ENCODE data around the gene PTPRT. TPM values are rescaled to one million over a fixed set of nuclear protein-coding genes. Genes with fewer than 3 reads are reported as not detected.

PTPRT gene
- total RNA-seq, 1 donor from 2014 or later: not detected

GRCh38 chr20:42138729-42139128 lies 1051.0 kb downstream of the PTPRT start:
- Mint-ChIP-seq H3K27me3 (ENCODE audit: insufficient read depth) (peaks cover 3% of the 10 kb centered on the region), H3K4me1 (ENCODE audit: low read depth) (no peaks in the 10 kb centered on the region), H3K9me3 (no peaks in the 10 kb centered on the region), H3K36me3 (ENCODE audit: low read depth) (no peaks in the 10 kb centered on the region), H3K27ac (no peak overlapping the region), H3K4me3 (no peak overlapping the region)
- no peak for DNase-seq (ENCODE audit: low spot score)
- intact Hi-C loops (cut with micrococcal nuclease): no loop called here

GRCh38 chr20:42134265-42135098 lies 1055.2 kb downstream of the PTPRT start:
- Mint-ChIP-seq H3K4me3 (no peak overlapping the region), H3K36me3 (ENCODE audit: low read depth) (no peaks in the 10 kb centered on the region), H3K9me3 (no peaks in the 10 kb centered on the region), H3K27ac (no peak overlapping the region), H3K27me3 (ENCODE audit: insufficient read depth) (peaks cover 6% of the 10 kb centered on the region), H3K4me1 (ENCODE audit: low read depth) (no peaks in the 10 kb centered on the region)
- intact Hi-C loops (cut with micrococcal nuclease): no loop called here
- DNase-seq (ENCODE audit: low spot score): no peak

GRCh38 chr20:42130810-42131596 lies 1058.7 kb downstream of the PTPRT start:
- intact Hi-C loops (cut with micrococcal nuclease): no loop called here
- Mint-ChIP-seq H3K36me3 (ENCODE audit: low read depth) (no peaks in the 10 kb centered on the region), H3K4me3 (no peak overlapping the region), H3K27ac (no peak overlapping the region), H3K4me1 (ENCODE audit: low read depth) (no peaks in the 10 kb centered on the region), H3K27me3 (ENCODE audit: insufficient read depth) (peaks cover 6% of the 10 kb centered on the region), H3K9me3 (no peaks in the 10 kb centered on the region)
- no peak for DNase-seq (ENCODE audit: low spot score)

- H3K27ac Mint-ChIP-seq: no peak overlapping the region
- no peak overlapping the region for H3K4me3 Mint-ChIP-seq
- no peaks in the 10 kb centered on the region for H3K36me3 Mint-ChIP-seq (ENCODE audit: low read depth)
These were observed 1064.3 kb downstream of the PTPRT start for GRCh38 chr20:42125426-42125825.

GRCh38 chr20:42123981-42124473 lies 1065.7 kb downstream of the PTPRT start:
- Mint-ChIP-seq H3K9me3 (no peaks in the 10 kb centered on the region), H3K36me3 (ENCODE audit: low read depth) (no peaks in the 10 kb centered on the region), H3K27ac (no peak overlapping the region), H3K4me3 (no peak overlapping the region), H3K4me1 (ENCODE audit: low read depth) (no peaks in the 10 kb centered on the region), H3K27me3 (ENCODE audit: insufficient read depth) (no peaks in the 10 kb centered on the region)
- intact Hi-C loops (cut with micrococcal nuclease): no loop called here
- DNase-seq (ENCODE audit: low spot score): no peak

More at GRCh38 chr20:42125426-42125825, 1064.3 kb downstream of the PTPRT start:
- no peaks in the 10 kb centered on the region for H3K4me1 Mint-ChIP-seq (ENCODE audit: low read depth)
- no peaks in the 10 kb centered on the region for H3K27me3 Mint-ChIP-seq (ENCODE audit: insufficient read depth)
- intact Hi-C loops (cut with micrococcal nuclease): no loop called here
- H3K9me3 Mint-ChIP-seq: no peaks in the 10 kb centered on the region
- DNase-seq (ENCODE audit: low spot score): no peak

- no peaks in the 10 kb centered on the region for H3K27me3 Mint-ChIP-seq (ENCODE audit: insufficient read depth)
- intact Hi-C loops (cut with micrococcal nuclease): no loop called here
- no peaks in the 10 kb centered on the region for H3K9me3 Mint-ChIP-seq
- no peaks in the 10 kb centered on the region for H3K4me1 Mint-ChIP-seq (ENCODE audit: low read depth)
- H3K27ac Mint-ChIP-seq: no peak overlapping the region
- no peaks in the 10 kb centered on the region for H3K36me3 Mint-ChIP-seq (ENCODE audit: low read depth)
- no peak overlapping the region for H3K4me3 Mint-ChIP-seq
- DNase-seq (ENCODE audit: low spot score): no peak
These were observed 1071.1 kb downstream of the PTPRT start for GRCh38 chr20:42118409-42119125.

- Mint-ChIP-seq H3K4me1 (ENCODE audit: low read depth) (no peaks in the 10 kb centered on the region), H3K4me3 (no peak overlapping the region), H3K36me3 (ENCODE audit: low read depth) (no peaks in the 10 kb centered on the region), H3K9me3 (no peaks in the 10 kb centered on the region), H3K27ac (no peak overlapping the region), H3K27me3 (ENCODE audit: insufficient read depth) (no peaks in the 10 kb centered on the region)
- DNase-seq (ENCODE audit: low spot score): no peak
- intact Hi-C loops (cut with micrococcal nuclease): no loop called here
These were observed 1071.7 kb downstream of the PTPRT start for GRCh38 chr20:42118001-42118400.

- H3K36me3 Mint-ChIP-seq (ENCODE audit: low read depth): no peaks in the 10 kb centered on the region
- no peaks in the 10 kb centered on the region for H3K9me3 Mint-ChIP-seq
- H3K27ac Mint-ChIP-seq: no peak overlapping the region
- no peaks in the 10 kb centered on the region for H3K4me1 Mint-ChIP-seq (ENCODE audit: low read depth)
- no peak overlapping the region for H3K4me3 Mint-ChIP-seq
- no peaks in the 10 kb centered on the region for H3K27me3 Mint-ChIP-seq (ENCODE audit: insufficient read depth)
- intact Hi-C loops (cut with micrococcal nuclease): no loop called here
- no peak for DNase-seq (ENCODE audit: low spot score)
These were observed 1076.5 kb downstream of the PTPRT start for GRCh38 chr20:42113236-42113635.

GRCh38 chr20:42112161-42112560 lies 1077.5 kb downstream of the PTPRT start:
- H3K9me3 Mint-ChIP-seq: no peaks in the 10 kb centered on the region
- H3K27me3 Mint-ChIP-seq (ENCODE audit: insufficient read depth): no peaks in the 10 kb centered on the region
- intact Hi-C loops (cut with micrococcal nuclease): no loop called here
- no peak overlapping the region for H3K27ac Mint-ChIP-seq
- DNase-seq (ENCODE audit: low spot score): no peak
- no peak overlapping the region for H3K4me3 Mint-ChIP-seq
- H3K36me3 Mint-ChIP-seq (ENCODE audit: low read depth): no peaks in the 10 kb centered on the region
- no peaks in the 10 kb centered on the region for H3K4me1 Mint-ChIP-seq (ENCODE audit: low read depth)

- H3K4me3 Mint-ChIP-seq: no peak overlapping the region
- no peak overlapping the region for H3K27ac Mint-ChIP-seq
- no peak for DNase-seq (ENCODE audit: low spot score)
- intact Hi-C loops (cut with micrococcal nuclease): no loop called here
- H3K27me3 Mint-ChIP-seq (ENCODE audit: insufficient read depth): no peaks in the 10 kb centered on the region
- H3K9me3 Mint-ChIP-seq: no peaks in the 10 kb centered on the region
- no peaks in the 10 kb centered on the region for H3K4me1 Mint-ChIP-seq (ENCODE audit: low read depth)
- H3K36me3 Mint-ChIP-seq (ENCODE audit: low read depth): no peaks in the 10 kb centered on the region
These were observed 1078.4 kb downstream of the PTPRT start for GRCh38 chr20:42111349-42111748.

GRCh38 chr20:42110301-42110700 lies 1079.4 kb downstream of the PTPRT start:
- Mint-ChIP-seq H3K27me3 (ENCODE audit: insufficient read depth) (no peaks in the 10 kb centered on the region), H3K36me3 (ENCODE audit: low read depth) (no peaks in the 10 kb centered on the region), H3K4me3 (no peak overlapping the region), H3K4me1 (ENCODE audit: low read depth) (no peaks in the 10 kb centered on the region), H3K27ac (no peak overlapping the region), H3K9me3 (no peaks in the 10 kb centered on the region)
- DNase-seq (ENCODE audit: low spot score): no peak
- intact Hi-C loops (cut with micrococcal nuclease): no loop called here

GRCh38 chr20:42102000-42102399 lies 1087.7 kb downstream of the PTPRT start:
- H3K4me1 Mint-ChIP-seq (ENCODE audit: low read depth): no peaks in the 10 kb centered on the region
- intact Hi-C loops (cut with micrococcal nuclease): no loop called here
- no peak for DNase-seq (ENCODE audit: low spot score)
- no peaks in the 10 kb centered on the region for H3K27me3 Mint-ChIP-seq (ENCODE audit: insufficient read depth)
- no peaks in the 10 kb centered on the region for H3K36me3 Mint-ChIP-seq (ENCODE audit: low read depth)
- no peak overlapping the region for H3K27ac Mint-ChIP-seq
- no peaks in the 10 kb centered on the region for H3K9me3 Mint-ChIP-seq
- no peak overlapping the region for H3K4me3 Mint-ChIP-seq

All from activated T-helper 1 cell treated with anti-CD3 and anti-CD28 coated beads, Interleukin-12 subunit alpha, Interleukin-12 subunit beta, Interleukin-2, Interleukin-4 antibody, amounts not matched to agents 30 ng/mL and 10 ng/mL and 1 ng/mL, durations not matched to agents 14 hours and 24 hours and 36 hours (primary cell).